SH-SY5Y (cell line): ENCODE results near the gene TPST2.

Experiments
- GATA2 ChIP-seq: IDR thresholded peaks from 2 replicates; pipeline ENCODE4 v1.6.1; 2011; ENCODE audit warnings: mild to moderate bottlenecking, low read depth, low read length
- GATA3 ChIP-seq: IDR thresholded peaks from 2 replicates; pipeline ENCODE4 v1.6.1; 2011; ENCODE audit warnings: low read depth, mild to moderate bottlenecking, low read length, moderate library complexity

- TF ChIP-seq GATA3 (no peak), GATA2 (no peak)
These were observed 33.0 kb downstream of the TPST2 start for GRCh38 chr22:26556904-26557303.
